Measurements from ENCODE around the gene NXN.
A peak's percentile ranks its signal among the peaks of the same experiment; 100 is the strongest.
"Not testable (repeated sequence)": the region's sequence is repeated elsewhere in the genome, so short reads cannot be mapped to it uniquely, and the experiment has no call there.

NXN gene

DNA sequence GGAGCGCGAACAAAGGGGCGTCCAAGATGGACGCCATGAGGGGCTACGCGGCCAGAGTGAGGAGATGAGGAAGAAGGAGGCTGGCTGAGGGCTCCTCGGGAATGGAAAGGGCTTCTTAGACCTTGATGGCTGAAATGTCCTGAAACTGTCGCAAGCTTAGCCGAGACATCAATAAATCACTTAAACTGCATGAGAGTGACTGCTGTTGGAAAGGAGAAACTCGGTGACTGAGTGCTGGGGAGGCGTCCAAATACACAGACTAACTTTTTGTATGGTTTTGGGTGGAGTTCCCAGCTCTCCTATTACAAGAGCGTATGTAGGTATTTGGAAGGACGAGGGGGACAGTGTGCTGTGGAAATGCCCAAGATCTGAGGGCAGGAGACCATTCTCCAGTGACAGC, 226.2 kb downstream of the NXN start:
- DNase-seq: no peak

DNA sequence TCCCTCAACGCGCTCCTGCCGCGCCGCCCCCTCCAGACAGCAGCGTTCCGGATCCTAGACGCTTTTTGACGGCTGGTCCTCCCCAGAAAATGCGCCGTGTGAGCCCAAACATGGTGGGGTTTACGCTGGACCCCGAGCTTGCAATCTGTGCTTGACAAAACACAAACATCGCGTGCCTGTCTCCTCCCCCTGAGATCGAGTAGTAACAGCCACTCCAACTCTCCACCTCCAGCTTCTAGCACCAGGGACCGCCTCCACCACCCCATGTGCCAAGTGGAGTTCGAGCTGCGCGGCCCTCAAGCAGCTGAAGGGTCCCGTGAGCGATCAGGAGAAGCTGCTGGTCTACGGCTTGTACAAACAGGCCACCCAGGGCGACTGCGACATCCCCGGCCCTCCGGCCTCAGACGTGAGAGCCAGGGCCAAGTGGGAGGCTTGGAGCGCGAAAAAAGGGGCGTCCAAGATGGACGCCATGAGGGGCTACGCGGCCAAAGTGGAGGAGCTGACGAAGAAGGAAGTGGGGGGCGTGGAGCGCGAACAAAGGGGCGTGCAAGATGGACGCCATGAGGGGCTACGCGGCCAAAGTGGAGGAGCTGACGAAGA, 226.9 kb downstream of the NXN start:
- peak; percentile 59 for DNase-seq

DNA sequence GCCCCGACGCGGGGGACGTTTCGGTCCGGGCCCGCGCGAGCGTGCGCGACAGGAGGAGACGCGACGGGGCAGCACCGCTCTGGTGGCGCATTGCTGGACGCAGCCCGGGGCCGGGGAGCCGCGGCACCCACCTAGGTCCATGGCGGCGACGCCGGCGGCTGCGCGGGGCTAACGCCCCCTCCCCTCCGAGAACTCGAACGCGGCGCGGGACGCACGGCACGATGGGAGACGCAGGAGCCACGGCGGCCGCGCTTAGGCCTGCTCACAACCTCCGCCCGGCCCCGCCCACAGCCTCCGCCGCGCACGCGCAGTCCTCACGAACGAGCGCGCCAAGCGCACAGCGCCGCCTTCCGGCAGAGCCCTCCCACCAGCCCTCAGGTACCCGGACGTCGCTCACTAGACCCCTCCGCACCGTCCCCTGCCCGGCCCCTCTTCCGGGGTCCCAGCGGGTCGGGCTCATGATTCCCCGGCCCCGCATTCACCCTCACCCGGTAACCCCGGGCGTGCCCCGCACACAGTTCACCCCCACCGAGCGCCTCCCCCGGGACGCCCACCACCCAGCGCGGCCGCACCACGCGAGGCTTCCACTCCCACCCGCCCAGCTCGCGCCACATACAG, 227.5 kb downstream of the NXN start, which contains the start of gene GEMIN4:
TSS of gene GEMIN4 (minus strand) at position 263 of the 618 bp plus-strand sequence. CDS start at position 141, 122 bp downstream.
- DNase-seq: peak; percentile 87

DNA sequence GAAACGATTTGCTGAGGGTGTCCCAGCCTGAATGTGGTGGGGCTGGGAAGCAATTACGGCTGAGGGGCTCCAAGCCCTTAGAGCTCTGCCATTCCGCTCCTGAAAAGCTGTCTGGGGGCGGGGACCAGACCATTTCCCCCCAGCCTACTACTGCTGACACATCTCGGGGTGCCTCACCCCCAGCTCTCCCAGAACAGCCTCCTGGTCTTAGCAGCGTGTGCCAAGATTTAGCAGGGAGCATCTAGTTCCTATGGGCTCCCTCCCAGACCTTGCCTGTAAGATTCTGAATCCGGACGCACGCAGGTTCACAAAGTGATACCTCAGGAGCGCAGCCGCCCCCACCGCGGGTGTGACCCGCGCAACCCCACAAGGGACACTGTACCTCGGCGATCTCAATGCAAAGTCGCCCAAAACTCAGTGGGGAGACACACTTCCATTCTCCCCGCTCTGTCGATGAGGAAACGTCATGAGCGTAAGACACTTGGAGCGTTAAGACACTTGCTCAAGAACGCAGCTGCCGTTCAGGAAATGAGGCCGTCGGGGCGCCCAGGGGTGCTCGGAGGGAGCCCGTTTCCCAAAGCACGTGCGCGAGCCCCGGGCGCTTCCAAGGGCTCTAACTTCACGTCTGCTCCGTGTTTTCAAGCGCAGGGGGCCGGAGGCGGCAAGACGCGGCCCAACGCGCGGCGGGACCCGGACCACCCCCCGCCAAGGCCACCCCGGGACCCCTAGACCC, 228.1 kb downstream of the NXN start:
- peak; percentile 43 for DNase-seq

DNA sequence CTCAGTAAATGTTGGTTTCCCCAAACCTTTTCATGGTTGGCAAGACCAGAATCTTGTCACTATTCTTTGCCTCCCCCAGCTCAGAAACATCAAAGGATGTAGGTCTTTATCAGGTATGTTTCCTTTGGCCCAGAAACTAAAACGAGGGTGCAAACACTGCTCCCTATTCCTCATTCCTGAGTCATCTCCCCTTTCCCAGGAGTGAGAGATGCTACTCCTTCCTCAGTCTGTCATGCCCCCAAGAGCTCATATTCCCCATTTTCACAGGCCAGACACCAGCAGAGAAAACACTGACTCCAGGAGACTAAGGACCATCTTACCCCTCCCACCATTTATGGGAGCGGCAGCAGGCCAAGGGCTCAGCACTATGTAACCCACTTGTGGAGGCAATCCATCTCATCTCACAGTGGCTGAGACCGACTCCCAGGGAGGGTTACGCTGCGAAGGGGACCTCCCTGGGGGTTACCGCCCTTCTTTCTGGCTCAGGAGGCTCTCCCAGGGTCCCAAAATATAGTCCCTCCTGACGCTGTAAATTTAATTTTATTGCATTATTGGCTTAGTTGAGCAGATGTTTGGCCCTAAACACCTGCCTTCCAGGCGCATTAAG, 229.0 kb downstream of the NXN start:
- DNase-seq: no peak

DNA sequence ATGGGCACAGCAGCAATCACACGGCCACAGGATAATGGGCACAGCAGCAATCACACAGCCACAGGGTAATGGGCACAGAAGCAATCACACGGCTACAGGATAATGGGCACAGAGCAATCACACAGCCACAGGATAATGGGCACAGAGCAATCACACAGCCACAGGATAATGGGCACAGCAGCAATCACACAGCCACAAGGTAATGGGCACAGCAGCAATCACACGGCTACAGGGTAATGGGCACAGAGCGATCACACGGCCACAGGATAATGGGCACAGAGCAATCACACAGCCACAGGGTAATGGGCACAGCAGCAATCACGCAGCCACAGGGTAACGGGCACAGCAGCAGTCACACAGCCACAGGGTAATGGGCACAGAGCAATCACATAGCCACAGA, 230.2 kb downstream of the NXN start:
- not testable (repeated sequence) for DNase-seq

Data from fibroblast of skin of abdomen (primary cell).